ENCODE data around the gene IGLL5.
"Not testable (repeated sequence)": the region's sequence is repeated elsewhere in the genome, so short reads cannot be mapped to it uniquely, and the experiment has no call there.

IGLL5 gene

DNA sequence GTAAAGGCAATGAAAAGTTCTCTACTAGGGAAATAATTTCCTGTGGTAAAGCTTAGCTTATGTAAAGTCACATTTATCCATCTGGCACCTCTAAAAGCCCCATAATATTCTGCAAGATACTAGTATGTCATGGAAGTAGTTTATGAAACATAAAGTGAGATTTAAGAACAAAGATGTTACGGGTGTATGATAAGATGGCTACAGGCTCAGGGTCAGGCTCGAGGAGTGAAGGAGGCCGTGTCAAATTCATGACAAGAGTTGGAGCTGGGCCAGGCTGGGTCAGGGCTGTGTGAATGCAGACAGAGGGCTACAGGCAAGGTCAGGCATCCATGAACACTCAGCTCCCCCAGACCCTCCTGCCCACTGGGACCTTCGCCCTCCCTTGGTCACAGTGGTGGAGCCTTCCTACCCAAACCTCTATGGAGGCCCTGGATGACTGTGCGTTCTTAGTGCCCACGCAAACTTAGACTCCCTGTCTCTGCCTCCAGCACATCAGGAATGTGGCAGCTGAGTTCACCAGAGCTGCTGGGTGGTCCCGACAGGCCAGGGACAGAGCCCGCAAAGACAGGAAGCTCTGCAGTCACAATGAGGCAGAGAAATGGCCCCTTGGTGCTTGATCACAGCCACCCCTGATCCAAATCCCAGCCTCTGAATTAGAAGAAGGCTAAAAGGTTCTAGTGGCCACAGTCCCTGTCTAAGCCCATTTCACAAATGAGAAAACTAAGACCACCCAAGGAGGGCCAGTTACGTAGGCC is 14.8 kb downstream of the IGLL5 start:
- no peak for DNase-seq

DNA sequence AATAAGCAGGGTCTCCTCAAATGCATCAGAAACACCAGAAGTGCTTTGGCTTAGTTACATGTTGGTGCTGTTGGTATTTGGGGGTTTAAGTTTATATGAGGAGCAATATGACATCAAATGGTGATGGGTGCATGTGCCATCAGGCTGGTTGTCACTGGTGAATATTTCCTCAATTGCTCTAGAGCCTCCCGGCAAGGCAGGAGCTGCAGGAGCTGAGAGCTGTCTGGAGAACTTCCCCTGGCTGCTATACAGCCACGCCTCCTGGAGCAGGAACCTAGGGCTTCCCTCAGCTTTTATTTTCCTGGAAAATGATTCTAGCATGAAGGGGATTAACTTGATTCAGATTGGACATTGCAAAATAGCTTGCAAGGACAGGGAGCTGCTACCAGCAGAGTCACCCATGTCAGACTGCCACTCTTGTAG is 15.8 kb downstream of the IGLL5 start:
- no peak for DNase-seq

DNA sequence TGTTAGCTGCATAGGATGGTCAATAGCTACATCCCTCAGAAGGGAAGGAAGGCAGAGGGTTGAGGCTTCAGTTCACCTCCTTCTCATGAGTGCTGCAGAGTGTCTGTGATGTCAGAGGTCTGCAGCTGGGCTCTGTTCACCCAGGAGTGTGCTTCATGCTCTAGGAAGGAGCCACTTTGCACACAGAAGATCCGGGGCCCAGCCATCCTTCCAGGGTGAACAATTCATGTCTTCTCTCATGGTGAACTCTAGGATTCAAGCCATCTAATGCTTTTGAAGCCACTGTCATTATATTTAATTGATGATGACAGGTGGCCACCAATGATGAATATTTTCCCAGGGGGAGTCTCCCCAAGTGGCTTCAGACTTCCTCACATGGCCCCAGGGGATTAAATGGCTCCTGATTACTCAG is 16.2 kb downstream of the IGLL5 start:
- not testable (repeated sequence) for DNase-seq

DNA sequence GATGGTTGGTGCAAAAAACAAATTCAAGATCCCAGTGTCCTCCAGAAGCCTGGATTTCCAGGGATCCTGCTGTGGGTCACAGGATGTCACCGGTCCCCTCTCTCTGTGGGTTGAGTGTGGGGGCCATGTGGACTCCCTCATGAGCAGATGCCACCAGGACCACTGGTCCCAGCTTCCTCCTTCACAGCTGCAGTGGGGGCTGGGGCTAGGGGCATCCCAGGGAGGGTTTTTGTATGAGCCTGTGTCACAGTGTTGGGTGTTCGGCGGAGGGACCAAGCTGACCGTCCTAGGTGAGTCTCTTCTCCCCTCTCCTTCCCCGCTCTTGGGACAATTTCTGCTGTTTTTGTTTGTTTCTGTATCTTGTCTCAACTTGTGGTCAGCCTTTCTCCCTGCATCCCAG is 17.1 kb downstream of the IGLL5 start:
- DNase-seq = not testable (repeated sequence)

DNA sequence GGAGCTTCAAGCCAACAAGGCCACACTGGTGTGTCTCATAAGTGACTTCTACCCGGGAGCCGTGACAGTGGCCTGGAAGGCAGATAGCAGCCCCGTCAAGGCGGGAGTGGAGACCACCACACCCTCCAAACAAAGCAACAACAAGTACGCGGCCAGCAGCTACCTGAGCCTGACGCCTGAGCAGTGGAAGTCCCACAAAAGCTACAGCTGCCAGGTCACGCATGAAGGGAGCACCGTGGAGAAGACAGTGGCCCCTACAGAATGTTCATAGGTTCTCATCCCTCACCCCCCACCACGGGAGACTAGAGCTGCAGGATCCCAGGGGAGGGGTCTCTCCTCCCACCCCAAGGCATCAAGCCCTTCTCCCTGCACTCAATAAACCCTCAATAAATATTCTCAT is 18.8 kb downstream of the IGLL5 start:
- not testable (repeated sequence) for DNase-seq

DNA sequence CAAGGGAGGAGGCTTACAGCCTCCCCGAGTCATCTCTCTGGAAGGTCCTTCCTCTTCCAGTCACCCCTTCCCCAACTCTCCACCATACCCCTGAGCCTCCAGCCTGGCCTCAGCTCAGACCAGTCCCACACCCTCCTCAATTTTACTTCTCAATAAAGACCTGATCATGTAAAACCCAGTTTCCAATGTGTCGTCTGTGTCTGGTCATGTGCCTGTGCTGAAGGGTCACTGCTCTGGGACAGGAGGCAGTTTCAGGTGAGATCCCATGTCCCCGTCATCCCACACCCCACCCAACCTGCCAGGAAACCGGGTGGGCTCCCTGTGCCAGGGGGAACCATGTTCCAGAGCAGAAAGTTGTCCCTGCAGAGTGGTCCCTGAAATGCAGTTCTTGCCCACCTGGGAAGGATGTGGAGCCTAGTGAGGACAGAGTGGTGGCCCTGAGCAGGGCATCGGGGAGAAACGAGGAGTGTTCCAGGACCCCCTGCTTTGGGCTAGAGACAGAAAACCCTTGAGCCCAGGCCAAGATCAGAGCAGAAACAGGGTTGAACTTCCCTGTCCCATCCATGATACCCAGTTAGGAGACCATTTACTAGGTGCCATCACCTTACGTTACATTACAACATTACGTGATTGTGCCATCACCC is 19.4 kb downstream of the IGLL5 start:
- no peak for DNase-seq

DNA sequence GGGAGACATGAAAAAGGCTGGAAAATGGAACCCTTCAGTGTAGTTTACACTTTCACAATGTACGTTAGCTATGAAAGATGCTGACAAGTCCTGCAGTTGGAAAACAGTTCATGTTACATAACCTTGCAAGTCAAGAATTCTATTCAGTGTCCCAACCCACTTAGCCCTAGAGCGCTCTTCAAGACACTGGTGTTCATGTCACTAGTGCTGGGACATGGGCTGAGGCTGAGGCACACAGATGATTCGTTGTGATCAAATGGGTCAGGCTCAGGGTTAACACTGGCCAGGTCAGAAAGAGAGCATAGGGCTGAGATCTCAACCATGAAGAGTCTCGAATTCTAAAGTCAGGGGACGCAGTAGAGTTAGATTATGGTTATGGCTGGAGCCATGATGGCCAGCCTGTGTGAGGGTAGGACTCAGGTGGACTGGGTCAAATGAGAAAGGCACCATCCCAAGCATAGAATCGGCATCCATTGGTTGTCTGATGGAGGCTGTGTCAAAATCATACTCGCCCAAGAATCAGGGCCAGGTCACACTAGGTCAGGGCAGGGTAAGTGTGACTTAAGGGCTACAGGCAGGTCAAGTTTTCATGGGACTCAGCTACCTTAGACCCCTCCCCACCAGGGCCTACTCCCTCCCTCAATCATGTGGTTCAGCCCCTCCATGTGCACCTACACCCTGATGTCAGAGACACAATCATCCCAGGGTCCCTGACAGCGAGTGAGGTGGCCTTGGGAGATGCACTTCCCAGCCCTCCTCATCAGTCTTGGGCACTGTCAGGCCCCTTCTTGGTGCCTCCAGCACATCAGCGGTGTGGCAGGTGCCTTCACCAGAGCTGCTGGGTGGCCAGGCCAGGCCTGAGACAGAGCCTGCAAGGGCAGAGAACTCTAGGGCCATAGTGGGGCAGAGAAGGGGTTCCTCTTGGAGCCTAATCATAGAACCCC is 20.2 kb downstream of the IGLL5 start:
- DNase-seq = no peak

DNA sequence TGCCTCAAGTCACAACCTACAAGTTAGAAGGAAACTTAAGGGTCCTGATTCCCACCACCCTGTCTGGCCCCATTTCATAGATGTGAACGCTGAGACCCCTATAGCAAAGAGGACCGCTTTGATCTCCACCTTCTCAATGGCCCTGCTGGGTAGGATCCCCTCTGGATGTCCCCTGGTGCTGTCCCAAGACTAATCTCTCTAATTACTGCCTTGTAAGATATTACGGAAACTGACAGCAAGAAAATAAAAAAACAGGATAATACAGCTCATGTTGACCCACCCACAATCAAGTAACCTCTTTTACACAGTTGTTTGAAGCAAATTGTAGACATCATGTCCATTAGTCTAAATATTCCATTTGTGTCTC is 20.9 kb downstream of the IGLL5 start:
- no peak for DNase-seq

DNA sequence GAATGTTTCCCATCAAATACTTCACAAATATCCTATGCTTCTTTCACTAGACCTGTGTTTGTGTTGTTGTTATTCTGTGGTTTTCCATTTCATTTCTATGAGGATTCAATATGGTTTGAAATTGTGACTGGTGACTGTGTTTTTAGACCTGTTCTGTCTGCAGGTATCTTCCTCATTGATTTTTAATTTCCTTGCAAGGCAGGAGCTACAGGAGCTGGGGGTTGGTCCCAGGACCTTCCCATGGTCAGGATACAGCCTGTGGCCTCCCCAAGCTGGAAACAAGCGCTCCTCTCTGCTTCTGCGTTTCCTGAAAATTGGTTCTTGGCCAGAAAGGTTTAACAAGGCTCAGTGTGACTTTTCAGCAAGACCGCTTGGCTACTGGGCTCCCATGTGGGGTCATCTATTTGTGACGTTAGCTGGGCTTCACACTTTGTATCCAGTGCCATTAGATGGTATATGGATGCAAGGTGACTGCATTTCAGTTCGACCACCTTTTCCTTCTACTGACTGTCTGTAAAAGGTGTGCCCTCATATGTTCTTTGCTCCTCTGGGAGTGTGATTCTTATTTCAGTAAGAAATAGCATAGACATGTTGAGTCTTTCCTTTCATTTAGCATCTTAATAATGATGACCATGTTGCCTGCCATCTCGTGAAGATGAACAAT is 21.5 kb downstream of the IGLL5 start:
- DNase-seq = no peak

DNA sequence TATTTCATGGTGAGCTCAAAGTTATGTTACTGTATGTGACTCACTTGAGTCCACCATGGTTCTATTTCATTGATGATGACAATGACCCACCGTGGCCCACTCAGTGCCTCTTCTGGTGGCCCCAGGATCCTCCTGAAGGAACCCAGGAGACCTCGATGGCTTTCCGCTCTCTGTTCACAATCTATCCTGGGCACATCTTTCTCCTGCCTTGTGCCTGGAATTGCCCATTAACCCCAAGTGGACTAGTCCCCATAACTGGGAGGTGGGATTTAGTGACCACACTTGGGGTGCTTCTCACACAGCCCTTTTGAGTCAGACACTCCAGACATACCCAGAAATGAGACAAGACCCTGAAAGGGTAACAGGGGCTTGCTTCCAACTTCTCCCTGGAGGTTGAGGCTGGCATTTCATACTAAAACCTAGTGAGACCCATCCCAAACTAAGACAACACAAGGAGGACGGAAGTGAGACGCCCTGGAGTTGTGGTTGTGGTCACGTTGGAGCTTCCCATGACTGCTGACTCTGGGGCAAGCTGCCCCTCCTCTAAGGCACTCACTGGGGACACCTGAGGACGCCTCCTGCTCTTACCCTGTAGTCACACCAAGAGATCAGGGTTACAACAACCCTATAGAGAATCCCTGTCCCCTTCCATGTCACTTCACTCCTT is 22.1 kb downstream of the IGLL5 start:
- no peak for DNase-seq

DNA sequence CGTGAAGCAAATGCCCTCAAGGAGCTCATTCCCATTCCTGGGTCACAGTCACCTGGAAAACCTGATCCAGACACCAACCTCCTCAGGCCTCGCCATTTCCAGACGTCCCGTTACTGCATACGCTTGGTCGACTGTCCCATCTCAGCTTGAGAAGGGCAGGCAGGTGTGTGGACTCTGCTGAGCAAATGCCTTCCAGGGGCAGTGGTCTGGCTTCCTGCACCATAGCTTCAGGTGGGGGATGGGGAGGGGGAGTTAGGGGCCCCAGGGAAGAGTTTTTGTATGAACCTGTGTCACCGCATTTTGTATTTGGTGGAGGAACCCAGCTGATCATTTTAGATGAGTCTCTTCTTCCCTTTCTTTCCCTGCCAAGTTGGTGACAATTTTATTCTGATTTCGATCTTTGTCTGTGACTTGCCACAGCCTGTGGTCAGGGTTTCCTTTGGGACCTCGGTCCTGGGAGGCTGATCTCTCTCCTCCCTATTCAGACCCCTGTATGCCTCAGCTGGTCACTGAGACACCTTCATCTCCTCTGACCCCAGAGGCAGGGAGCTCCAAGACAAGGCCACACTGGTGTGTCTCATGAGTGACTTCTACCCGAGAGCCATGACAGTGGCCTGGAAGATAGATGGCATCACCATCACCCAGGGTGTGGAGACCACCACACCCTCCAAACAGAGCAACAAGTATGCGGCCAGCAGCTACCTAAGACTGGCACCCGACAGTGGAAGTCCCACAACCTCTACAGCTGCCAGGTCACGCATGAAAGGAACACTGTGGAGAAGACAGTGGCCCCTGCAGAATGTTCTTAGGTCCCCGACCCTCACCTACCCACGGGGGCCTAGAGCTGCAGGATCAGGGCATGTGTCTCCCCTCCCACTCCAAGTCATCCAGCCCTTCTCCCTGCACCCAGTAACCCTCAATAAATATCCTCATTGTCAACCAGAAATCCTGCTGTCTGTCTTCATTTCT is 22.9 kb downstream of the IGLL5 start:
- no peak for DNase-seq

DNA sequence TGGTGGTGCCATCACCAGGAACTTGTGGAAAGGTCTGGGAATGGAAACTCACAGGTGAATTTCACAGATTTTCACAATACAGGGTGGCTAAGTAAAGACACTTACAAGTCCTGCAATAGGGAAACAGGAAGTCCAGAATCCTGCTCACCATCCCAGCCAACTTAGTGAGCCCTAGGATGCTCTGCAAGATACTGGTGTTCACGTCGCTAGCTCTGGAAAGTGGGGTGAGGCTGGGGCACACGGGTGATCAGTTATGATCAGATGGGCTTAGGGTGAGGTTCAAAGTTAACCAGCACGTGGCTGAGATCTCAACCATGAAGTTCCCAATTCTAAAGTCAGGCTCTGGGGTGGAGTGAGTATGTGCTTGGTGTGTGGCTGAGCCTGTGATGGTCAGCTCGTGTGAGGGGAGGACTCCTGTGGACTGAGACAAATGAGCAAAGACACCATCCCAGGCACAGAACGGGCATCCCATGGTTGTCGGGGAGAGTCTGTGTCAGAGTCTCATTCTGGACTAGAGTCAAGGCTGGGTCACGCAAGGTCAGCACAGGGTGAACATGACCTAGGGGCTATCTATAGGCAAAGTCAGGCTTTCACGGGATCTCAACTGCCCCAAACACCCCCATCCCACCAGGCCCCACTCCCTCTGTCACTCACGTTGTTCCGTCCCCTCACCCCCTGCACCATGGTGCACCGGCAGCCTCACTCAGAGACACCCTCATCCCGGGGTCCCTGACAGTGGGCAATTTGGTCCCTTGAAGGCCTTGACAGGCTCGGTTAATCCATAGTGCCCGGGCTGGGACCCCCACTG is 23.9 kb downstream of the IGLL5 start:
- DNase-seq = no peak

DNA sequence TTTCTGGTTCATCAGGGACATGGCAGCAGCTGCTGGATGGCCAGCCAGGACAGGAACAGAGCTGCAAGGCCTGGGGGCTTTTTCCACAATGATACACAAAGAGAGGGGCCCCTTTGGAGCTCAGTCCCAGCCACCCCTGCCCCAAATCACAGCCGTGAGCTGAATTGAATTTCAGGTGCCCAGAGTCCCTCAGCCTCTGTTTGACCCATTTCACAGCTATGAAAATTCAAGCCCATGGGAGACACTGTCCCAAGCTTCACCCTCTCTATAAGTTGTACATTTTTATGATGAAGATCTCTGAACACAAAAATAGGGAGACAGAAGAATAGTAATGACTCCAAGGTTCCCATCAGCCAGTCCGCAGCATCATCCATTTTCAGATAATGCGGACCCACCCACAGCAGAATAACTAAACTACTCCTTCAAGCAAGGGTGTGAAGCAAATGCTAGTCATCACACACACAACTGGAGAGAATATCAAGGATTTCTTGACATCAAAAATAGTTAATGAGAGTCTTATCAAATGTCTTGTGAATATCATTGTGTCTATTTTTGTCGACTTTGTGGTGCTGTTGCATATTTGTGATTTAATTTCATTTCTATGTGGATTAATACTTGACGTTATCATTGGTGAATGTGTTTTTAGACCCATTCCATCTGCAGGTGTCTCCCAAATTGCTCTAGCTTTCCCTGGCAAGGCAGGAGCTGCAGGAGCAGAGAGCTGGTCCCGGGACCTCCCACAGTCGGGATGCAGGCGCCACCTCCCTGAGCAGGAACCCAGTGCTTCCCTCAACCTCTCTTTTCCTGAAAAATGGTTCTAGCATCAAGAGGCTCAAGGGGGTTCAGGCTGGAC is 24.7 kb downstream of the IGLL5 start:
- DNase-seq = no peak

DNA sequence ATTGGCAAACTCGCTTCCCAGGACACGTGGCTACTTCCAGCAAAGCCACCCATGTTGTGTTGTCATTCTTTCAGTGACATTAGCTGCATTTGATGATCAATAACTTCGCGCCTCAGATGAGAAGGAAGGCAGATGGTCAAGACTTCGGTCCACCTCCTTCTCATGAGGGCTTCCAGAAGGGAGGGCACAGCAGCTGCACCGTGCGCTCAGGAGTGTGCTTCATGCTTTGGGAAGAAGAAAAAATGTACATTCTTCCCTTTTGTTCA is 25.3 kb downstream of the IGLL5 start:
- DNase-seq = no peak

DNA sequence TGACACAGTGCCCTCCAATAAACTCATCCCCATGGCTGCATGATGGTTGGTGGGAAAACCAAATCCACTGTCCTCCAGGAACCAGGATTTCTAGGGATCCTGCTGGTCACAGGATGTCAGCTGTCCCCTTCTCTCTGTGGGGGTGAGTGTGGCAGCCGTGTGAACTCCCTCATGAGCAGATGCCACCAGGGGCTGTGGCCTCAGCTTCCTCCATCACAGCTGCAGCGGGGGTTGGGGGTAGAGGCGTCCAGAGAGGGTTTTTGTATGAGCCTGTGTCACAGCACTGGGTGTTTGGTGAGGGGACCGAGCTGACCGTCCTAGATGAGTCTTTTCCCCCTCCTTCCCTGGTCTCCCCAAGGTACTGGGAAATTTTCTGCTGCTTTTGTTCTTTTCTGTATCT is 26.4 kb downstream of the IGLL5 start:
- DNase-seq = no peak

DNA sequence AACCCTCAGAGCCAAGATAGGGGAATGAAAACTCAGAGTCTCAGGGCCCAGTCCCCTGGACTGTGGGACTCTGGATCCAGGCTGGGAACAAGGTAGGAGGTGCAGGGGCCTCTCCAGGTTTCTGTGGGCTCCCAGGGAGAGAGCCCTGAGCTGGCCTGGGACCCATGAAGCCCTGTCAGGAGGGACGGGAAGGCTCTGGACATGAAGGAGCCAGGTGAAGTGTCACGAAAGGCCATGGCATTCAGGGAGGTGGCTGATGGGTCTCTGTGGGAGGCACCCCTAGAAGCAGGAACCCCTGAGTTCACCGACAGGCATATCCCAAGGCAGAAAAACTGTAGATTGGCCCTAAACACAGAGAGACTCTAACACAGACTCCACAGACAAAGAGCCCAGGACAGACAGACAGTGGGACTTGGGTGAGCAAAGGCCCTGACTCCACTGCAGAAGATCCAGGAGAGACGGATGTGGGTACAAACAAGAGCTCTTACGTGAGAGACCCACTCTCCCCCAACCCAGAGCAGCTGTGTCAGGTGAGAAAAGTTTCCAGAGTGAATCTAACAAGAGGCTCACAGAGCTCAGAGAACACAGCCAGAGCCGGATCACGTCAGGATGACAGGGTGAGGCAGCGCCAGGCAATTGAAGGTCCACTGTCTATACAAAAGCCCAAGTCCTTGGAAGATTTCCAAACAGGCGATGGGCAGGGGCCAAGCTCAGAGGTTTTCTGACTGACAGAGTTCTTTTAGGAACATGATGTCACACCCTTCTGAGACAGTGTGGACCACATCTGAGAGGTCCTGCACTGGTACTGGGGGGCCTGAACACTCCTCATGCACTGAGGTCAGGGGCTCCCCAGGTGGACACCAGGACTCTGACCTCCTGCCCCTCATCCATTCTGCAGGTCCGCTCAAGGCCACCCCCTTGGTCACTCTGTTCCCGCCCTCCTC is 27.4 kb downstream of the IGLL5 start:
- DNase-seq = no peak

DNA sequence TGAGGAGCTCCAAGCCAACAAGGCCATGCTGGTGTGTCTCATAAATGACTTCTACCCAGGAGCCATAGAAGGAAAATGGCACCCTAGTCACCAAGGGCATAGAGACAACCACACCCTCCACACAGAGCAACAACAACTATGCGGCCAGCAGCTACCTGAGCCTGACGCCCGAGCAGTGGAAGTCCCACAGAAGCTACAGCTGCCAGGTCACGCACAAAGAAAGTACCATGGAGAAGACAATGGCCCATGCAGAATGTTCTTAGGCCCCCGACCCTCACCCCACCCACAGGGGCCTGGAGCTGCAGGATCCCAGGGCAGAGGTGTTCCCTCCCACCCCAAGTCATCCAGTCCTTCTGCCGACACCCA is 28.0 kb downstream of the IGLL5 start:
- DNase-seq = no peak

DNA sequence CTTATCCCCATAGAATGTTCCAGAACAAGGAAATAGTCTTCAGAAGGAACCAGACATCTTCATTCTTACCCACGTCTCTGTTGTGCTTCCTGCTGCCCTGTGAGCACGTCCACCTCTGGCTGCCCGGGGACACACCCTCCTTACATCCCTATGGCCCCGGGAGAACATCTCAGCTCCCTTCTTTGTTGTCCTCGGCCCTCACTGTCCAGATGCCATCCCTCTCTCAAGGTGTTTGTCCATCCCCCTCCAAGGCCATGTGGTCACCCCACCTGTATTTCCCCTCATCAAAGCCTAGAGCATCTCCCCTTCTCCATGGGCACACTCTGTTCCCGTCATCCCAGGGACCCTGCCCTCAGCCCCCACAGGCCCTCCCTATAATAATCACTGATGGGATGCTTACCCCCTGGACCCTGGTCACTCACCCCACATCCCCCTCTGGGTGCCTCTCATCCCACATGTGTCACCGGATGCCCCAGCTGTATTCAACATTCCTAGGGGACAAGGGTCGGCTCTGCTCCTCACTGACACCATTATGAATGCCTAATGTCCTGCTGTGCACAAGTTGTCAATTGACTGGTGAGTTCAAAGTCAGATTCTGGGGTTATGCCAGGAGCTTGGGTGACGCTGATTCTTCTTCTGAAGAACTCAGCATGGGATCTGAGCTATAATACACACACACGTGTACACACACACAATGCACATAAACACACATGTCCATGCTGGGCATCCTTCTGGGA is 28.8 kb downstream of the IGLL5 start:
- no peak for DNase-seq

All from stimulated activated CD4-positive, alpha-beta T cell treated with anti-CD3 and anti-CD28 coated beads, Interleukin-2, amount 100 ng/mL, for 48 hours (primary cell).